ENCODE measurements around the gene B4GALNT2. TPM values are rescaled to one million over a fixed set of nuclear protein-coding genes. Genes with fewer than 3 reads are reported as not detected.

B4GALNT2 gene
- total and polyA plus RNA-seq, 2 experiments from 2014 or later: not detected

DNA sequence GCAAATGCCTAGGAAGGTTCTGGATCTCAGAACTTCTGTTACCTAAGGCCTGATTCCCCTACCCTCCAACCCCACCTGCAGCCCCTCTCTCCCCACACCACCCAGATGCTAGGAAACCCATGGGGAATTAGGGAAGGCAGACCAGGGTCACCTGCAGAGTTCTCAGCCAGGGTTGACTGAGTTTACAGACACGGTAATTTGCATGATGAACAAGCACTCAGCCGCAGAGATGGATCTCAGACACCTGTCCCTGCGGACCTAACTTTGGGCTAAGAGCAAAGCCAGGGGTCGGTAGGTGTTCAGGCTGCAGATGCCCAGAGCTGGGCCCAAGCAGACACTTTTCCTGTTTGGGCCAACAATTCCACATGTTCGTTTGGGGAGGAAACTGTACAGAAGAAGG lies 80.8 kb downstream of the B4GALNT2 start:
- in situ Hi-C loops (cut with MboI): no loop called here

GRCh38 chr17:49213847-49214246 lies 81.3 kb downstream of the B4GALNT2 start:
- H3K4me2 ChIP-seq (ENCODE audit: unreplicated experiment): no peak overlapping the region
- in situ Hi-C loops (cut with MboI): no loop called here

More for the DNA sequence above, 80.8 kb downstream of the B4GALNT2 start:
- no peaks in the 10 kb centered on the region for H4K20me1 ChIP-seq (ENCODE audit: insufficient read depth)
- H3K27me3 ChIP-seq (replicated peaks; ENCODE audit: insufficient read depth): peaks cover 18% of the 10 kb centered on the region
- no peak for TF ChIP-seq EZH2phosphoT487 (IDR thresholded peaks at IDR 0.05; ENCODE audit: insufficient read depth, low read depth)
- TF ChIP-seq EZH2 (IDR thresholded peaks at IDR 0.05; ENCODE audit: insufficient read depth, poor library complexity, severe bottlenecking): no peak
- 49 to 54% methylated on average over 5 of the region's 5 CpGs for WGBS, 2 experiments (ENCODE audit: low coverage in 1 of 2, low lambda C conversion rate in 2 of 2, missing lambda C conversion rate in 2 of 2)
- no peaks in the 10 kb centered on the region for H3F3A ChIP-seq (ENCODE audit: insufficient read depth)
- H3K79me2 ChIP-seq (ENCODE audit: insufficient read depth): no peaks in the 10 kb centered on the region
- no peaks in the 10 kb centered on the region for H3K36me3 ChIP-seq (ENCODE audit: low read depth)
- no peaks in the 10 kb centered on the region for H3K9me3 ChIP-seq (ENCODE audit: low read depth)
- H3K9ac ChIP-seq: no peak overlapping the region
- DNase-seq: no peak
- no peak overlapping the region for H2AFZ ChIP-seq
- no peaks in the 10 kb centered on the region for H3K9me2 ChIP-seq (ENCODE audit: insufficient read depth)
- H3K4me1 ChIP-seq (ENCODE audit: insufficient read depth): no peaks in the 10 kb centered on the region
- no peak overlapping the region for H3K4me2 ChIP-seq (ENCODE audit: unreplicated experiment)
- H3K27ac ChIP-seq: no peak overlapping the region
- H3K4me3 ChIP-seq: no peak overlapping the region

DNA sequence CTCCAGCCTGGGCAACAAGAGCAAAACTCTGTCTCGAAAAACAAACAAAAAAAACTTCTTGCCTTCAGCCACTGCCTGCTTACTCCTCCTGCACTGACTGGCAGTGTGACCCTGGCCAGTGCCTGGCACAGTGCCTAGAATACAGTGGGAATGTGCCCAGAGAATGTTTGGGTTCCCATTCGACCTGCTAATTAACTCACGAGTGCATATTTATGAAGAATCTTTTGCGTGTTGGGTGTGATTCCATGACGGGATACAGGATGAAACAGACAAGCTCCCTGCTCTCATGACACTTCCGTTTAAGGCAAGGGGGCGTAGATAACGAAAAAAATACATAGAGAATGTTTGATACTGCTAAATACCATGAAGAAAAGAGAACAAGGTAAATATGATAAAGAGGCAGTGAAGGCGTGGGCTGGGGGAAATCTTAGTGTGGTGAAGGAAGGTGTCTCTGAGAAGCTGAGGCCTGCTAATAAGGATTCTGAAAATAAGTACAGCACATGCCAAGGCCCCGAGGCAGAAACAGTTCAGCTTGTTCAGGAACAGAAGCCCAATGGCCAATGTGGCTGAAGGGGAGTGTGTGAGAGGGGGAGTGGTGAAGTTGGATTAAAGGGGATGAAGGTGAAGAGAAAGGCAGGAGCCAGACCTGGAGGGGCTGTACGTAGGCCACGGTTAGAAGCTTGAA lies 82.2 kb downstream of the B4GALNT2 start:
- H3K9me3 ChIP-seq (ENCODE audit: low read depth): no peaks in the 10 kb centered on the region
- no peaks in the 10 kb centered on the region for H3F3A ChIP-seq (ENCODE audit: insufficient read depth)
- H3K9me2 ChIP-seq (ENCODE audit: insufficient read depth): no peaks in the 10 kb centered on the region
- no peaks in the 10 kb centered on the region for H4K20me1 ChIP-seq (ENCODE audit: insufficient read depth)
- no peak overlapping the region for H3K27ac ChIP-seq
- 65 to 66% methylated on average over 12 of the region's 12 CpGs for WGBS, 2 experiments (ENCODE audit: low coverage in 1 of 2, low lambda C conversion rate in 2 of 2, missing lambda C conversion rate in 2 of 2)
- no peak overlapping the region for H2AFZ ChIP-seq
- H3K79me2 ChIP-seq (ENCODE audit: insufficient read depth): no peaks in the 10 kb centered on the region
- no peaks in the 10 kb centered on the region for H3K4me1 ChIP-seq (ENCODE audit: insufficient read depth)
- no peak for DNase-seq
- in situ Hi-C loops (cut with MboI): no loop called here
- no peak overlapping the region for H3K9ac ChIP-seq
- H3K4me3 ChIP-seq: no peak overlapping the region
- no peaks in the 10 kb centered on the region for H3K36me3 ChIP-seq (ENCODE audit: low read depth)
- no peak for TF ChIP-seq EZH2 (IDR thresholded peaks at IDR 0.05; ENCODE audit: insufficient read depth, poor library complexity, severe bottlenecking)
- TF ChIP-seq EZH2phosphoT487 (IDR thresholded peaks at IDR 0.05; ENCODE audit: insufficient read depth, low read depth): no peak
- peaks cover 13% of the 10 kb centered on the region for H3K27me3 ChIP-seq (replicated peaks; ENCODE audit: insufficient read depth)
- H3K4me2 ChIP-seq (ENCODE audit: unreplicated experiment): no peak overlapping the region

More at GRCh38 chr17:49213847-49214246, 81.3 kb downstream of the B4GALNT2 start:
- WGBS, 2 experiments (ENCODE audit: low coverage in 1 of 2, low lambda C conversion rate in 2 of 2, missing lambda C conversion rate in 2 of 2): 24 to 44% methylated on average over 2 of the region's 2 CpGs
- no peaks in the 10 kb centered on the region for H4K20me1 ChIP-seq (ENCODE audit: insufficient read depth)
- no peaks in the 10 kb centered on the region for H3K79me2 ChIP-seq (ENCODE audit: insufficient read depth)
- H3K9me3 ChIP-seq (ENCODE audit: low read depth): no peaks in the 10 kb centered on the region
- no peaks in the 10 kb centered on the region for H3K36me3 ChIP-seq (ENCODE audit: low read depth)
- H3K9ac ChIP-seq: no peak overlapping the region
- H3K9me2 ChIP-seq (ENCODE audit: insufficient read depth): no peaks in the 10 kb centered on the region
- H3K27ac ChIP-seq: no peak overlapping the region
- no peak for DNase-seq
- no peak overlapping the region for H2AFZ ChIP-seq
- H3K4me3 ChIP-seq: no peak overlapping the region
- H3F3A ChIP-seq (ENCODE audit: insufficient read depth): no peaks in the 10 kb centered on the region
- no peak for TF ChIP-seq EZH2phosphoT487 (IDR thresholded peaks at IDR 0.05; ENCODE audit: insufficient read depth, low read depth)
- TF ChIP-seq EZH2 (IDR thresholded peaks at IDR 0.05; ENCODE audit: insufficient read depth, poor library complexity, severe bottlenecking): no peak
- peaks cover 18% of the 10 kb centered on the region for H3K27me3 ChIP-seq (replicated peaks; ENCODE audit: insufficient read depth)
- no peaks in the 10 kb centered on the region for H3K4me1 ChIP-seq (ENCODE audit: insufficient read depth)

GRCh38 chr17:49216482-49216881 lies 83.9 kb downstream of the B4GALNT2 start:
- Histone ChIP-seq H3K79me2 (ENCODE audit: insufficient read depth) (no peaks in the 10 kb centered on the region), H3K27me3 (replicated peaks; ENCODE audit: insufficient read depth) (peaks cover 5% of the 10 kb centered on the region), H3K27ac (no peak overlapping the region), H3K9ac (no peak overlapping the region), H3K4me2 (ENCODE audit: unreplicated experiment) (no peak overlapping the region), H3K36me3 (ENCODE audit: low read depth) (no peaks in the 10 kb centered on the region), H4K20me1 (ENCODE audit: insufficient read depth) (no peaks in the 10 kb centered on the region), H2AFZ (no peak overlapping the region), H3K4me1 (ENCODE audit: insufficient read depth) (no peaks in the 10 kb centered on the region), H3F3A (ENCODE audit: insufficient read depth) (no peaks in the 10 kb centered on the region), H3K4me3 (no peak overlapping the region), H3K9me3 (ENCODE audit: low read depth) (no peaks in the 10 kb centered on the region), H3K9me2 (ENCODE audit: insufficient read depth) (no peaks in the 10 kb centered on the region)
- in situ Hi-C loops (cut with MboI): no loop called here
- no peak for TF ChIP-seq EZH2 (IDR thresholded peaks at IDR 0.05; ENCODE audit: insufficient read depth, poor library complexity, severe bottlenecking)
- no peak for TF ChIP-seq EZH2phosphoT487 (IDR thresholded peaks at IDR 0.05; ENCODE audit: insufficient read depth, low read depth)
- no peak for DNase-seq
- 78 to 79% methylated on average over 13 of the region's 13 CpGs for WGBS, 2 experiments (ENCODE audit: low coverage in 1 of 2, low lambda C conversion rate in 2 of 2, missing lambda C conversion rate in 2 of 2)
